GM12874 (cell line): ENCODE measurements around the gene RWDD4.

Experiments used
- CTCF ChIP-seq: IDR thresholded peaks from 2 replicates; pipeline ENCODE4 v1.5.1; 2011; ENCODE audit warnings: low read depth, mild to moderate bottlenecking, control low read depth, low read length, moderate library complexity; ENCODE audit not compliant: insufficient read depth

RWDD4 gene

DNA sequence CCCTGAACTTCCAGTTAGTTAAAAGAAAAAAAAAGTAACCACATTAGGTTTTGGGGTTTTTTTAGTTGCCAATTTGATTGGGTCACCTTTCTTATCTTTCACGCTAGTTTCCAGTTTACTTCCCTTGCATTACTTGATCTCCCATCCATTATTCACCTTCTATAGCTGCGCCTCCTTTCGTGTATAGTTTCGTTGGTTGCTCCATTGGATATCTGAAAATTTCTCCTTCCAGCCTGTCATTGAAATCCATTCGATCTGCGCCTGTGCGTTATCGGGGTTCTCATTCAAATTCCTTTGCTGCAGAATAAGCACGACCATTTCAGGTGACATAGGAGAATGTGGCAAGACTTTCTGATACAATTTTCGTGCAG, 872 bp upstream of the RWDD4 start:
- no peak for TF ChIP-seq CTCF

- no peak for TF ChIP-seq CTCF
Measured at GRCh38 chr4:183658362-183659028, 490 bp downstream of the RWDD4 start.

- no peak for TF ChIP-seq CTCF
Measured at GRCh38 chr4:183657564-183657963, 1.4 kb downstream of the RWDD4 start.

- no peak for TF ChIP-seq CTCF
Measured at GRCh38 chr4:183645326-183645725, 13.7 kb downstream of the RWDD4 start.

GRCh38 chr4:183639291-183639690, 19.7 kb downstream of the RWDD4 start:
- no peak for TF ChIP-seq CTCF

GRCh38 chr4:183638436-183638835, 20.5 kb downstream of the RWDD4 start:
- TF ChIP-seq CTCF: no peak

DNA sequence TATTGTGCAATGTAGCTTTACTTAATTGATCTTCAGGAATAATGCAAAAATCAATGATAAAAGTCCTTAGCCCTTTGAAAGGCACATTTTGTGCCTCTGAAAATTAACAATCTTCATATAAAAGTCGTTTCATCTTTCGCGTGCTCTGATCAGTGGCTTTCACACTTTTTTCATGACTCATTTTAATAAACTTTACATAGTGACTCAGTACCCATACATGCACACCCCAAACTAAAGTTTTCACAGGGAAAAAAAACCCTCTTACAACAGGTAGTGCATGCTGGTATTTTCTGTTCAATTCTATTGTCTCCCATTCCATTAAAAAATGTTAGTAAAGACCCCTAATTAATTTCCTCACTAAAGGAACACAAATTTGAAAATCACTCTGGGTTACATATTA, 21.5 kb downstream of the RWDD4 start:
- no peak for TF ChIP-seq CTCF

DNA sequence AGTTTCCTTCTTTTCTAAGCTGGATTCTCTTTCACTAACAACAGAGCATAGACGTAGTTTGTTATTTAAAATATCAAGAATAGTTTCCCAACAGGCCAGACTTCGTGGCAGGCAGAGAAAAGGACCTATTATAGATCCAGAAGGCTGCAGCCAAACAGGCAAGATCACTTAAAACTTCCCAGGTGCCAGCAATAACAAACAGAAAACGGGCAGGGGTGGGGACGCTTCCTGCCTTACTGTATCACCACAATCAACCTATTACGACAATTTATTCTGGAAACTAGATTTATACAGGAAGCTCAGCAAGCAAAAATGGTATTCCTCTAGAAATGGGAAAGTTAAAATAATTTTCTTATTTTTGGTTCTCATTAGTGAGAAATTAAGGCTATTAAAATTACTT, 22.1 kb downstream of the RWDD4 start:
- no peak for TF ChIP-seq CTCF
